Endothelial cell of umbilical vein (primary cell): Measurements from ENCODE around the gene DISP3.

ENCODE experiments used
- EZH2 ChIP-seq: IDR thresholded peaks from 2 replicates; pipeline ENCODE4 v1.6.1; 2012; ENCODE audit warnings: borderline replicate concordance, low read depth, mild to moderate bottlenecking, moderate library complexity, low read length, inconsistent platforms; ENCODE audit not compliant: severe bottlenecking
- FOS ChIP-seq: IDR thresholded peaks from 2 replicates; pipeline ENCODE4 v1.6.1; 2011; ENCODE audit warnings: mild to moderate bottlenecking, low read length, moderate library complexity, borderline replicate concordance; ENCODE audit not compliant: insufficient read depth
- GATA2 ChIP-seq: IDR thresholded peaks from 2 replicates; pipeline ENCODE4 v1.7.0; 2011; ENCODE audit warnings: low read depth, mild to moderate bottlenecking, moderate library complexity, mixed read lengths, low read length; ENCODE audit not compliant: insufficient read length, insufficient read depth
- JUN ChIP-seq: IDR thresholded peaks from 2 replicates; pipeline ENCODE4 v1.6.1; 2011; ENCODE audit warnings: borderline replicate concordance, low read depth; ENCODE audit not compliant: insufficient read length, insufficient read depth
- MYC ChIP-seq: IDR thresholded peaks from one replicate; pipeline ENCODE4 v1.6.1; 2011; ENCODE audit warnings: mild to moderate bottlenecking, low read depth, low read length
- POLR2A ChIP-seq: IDR thresholded peaks from 2 replicates; pipeline ENCODE4 v1.6.1; 2012; ENCODE audit warnings: low read depth, mild to moderate bottlenecking, control low read depth, low read length
- POLR2AphosphoS5 ChIP-seq: IDR thresholded peaks from 2 replicates; pipeline ENCODE4 v1.6.1; 2012; ENCODE audit warnings: low read depth, mild to moderate bottlenecking, control low read depth, low read length, moderate library complexity; ENCODE audit not compliant: insufficient read depth
- TF ChIP-seq, protein P1 (sequence below), 2 donors: IDR thresholded peaks; 1 replicate in 1 of 2; 2 replicates in 1 of 2; pipeline ENCODE4 v1.5.1; 2011; ENCODE audit warnings: low read length in 2 of 2, mild to moderate bottlenecking in 2 of 2, moderate library complexity in 2 of 2, control low read depth in 1 of 2, inconsistent platforms in 1 of 2, low read depth in 1 of 2; ENCODE audit not compliant: insufficient read depth in 1 of 2; ENCODE audit errors: extremely low read depth in 1 of 2
- TF ChIP-seq, protein P2 (sequence below): IDR thresholded peaks from 2 replicates; pipeline ENCODE4 v1.6.1; 2011; ENCODE audit not compliant: insufficient read depth, insufficient read length

DNA sequence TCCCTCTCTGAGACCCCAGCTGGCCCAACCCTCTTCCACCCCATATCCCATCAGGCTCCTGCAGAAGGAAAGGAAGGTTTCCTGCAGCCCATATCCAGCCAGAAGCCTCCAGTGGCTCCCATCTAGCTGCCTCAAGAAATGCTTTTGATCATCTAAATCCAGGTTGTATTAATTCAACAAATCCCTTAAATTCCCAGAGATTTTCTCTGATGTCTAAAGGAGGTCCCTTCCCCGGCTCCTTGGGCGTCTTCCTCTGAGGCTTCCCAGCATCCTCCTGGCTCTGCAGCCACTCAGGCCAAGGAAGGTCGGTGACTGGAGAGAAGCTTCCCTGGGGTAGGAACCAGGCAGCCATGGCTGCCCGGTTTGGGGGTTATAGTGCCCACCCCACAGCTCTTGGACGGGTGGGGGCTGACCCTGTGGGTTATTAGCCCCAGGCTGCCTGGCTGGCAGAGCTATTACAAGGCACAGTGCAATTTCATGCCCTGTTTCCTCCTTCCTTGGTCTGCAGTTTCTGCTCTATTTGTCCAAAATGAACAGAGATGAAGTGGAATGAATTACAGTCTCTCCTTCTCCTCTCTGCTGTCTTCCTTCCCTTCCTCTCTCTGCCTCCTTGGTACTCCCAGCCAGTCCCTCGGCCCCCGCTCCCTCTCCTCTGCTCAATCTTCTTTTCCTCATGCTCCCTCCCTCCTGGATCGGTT is 34.8 kb upstream of the DISP3 start:
- TF ChIP-seq MYC (no peak), GATA2 (no peak), POLR2A (no peak), POLR2AphosphoS5 (no peak), JUN (no peak), FOS (no peak), EZH2 (no peak)
- TF ChIP-seq, protein P1, sequence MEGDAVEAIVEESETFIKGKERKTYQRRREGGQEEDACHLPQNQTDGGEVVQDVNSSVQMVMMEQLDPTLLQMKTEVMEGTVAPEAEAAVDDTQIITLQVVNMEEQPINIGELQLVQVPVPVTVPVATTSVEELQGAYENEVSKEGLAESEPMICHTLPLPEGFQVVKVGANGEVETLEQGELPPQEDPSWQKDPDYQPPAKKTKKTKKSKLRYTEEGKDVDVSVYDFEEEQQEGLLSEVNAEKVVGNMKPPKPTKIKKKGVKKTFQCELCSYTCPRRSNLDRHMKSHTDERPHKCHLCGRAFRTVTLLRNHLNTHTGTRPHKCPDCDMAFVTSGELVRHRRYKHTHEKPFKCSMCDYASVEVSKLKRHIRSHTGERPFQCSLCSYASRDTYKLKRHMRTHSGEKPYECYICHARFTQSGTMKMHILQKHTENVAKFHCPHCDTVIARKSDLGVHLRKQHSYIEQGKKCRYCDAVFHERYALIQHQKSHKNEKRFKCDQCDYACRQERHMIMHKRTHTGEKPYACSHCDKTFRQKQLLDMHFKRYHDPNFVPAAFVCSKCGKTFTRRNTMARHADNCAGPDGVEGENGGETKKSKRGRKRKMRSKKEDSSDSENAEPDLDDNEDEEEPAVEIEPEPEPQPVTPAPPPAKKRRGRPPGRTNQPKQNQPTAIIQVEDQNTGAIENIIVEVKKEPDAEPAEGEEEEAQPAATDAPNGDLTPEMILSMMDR (IDR thresholded peaks at IDR 0.05; ENCODE audit: extremely low read depth in 1 of 2, insufficient read depth in 1 of 2, low read depth in 1 of 2, low read length in 2 of 2) = no peak
- TF ChIP-seq, protein P2, sequence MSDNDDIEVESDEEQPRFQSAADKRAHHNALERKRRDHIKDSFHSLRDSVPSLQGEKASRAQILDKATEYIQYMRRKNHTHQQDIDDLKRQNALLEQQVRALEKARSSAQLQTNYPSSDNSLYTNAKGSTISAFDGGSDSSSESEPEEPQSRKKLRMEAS = no peak
